HPDE6-E6E7 (cell line): Measurements from ENCODE around the gene LGALS1.

Experiments
- DNase-seq: peaks from one replicate; pipeline ENCODE4 v3.0.0; 2011; ENCODE audit warnings: missing footprints; ENCODE audit errors: extremely low spot score

The LGALS1 gene

DNA sequence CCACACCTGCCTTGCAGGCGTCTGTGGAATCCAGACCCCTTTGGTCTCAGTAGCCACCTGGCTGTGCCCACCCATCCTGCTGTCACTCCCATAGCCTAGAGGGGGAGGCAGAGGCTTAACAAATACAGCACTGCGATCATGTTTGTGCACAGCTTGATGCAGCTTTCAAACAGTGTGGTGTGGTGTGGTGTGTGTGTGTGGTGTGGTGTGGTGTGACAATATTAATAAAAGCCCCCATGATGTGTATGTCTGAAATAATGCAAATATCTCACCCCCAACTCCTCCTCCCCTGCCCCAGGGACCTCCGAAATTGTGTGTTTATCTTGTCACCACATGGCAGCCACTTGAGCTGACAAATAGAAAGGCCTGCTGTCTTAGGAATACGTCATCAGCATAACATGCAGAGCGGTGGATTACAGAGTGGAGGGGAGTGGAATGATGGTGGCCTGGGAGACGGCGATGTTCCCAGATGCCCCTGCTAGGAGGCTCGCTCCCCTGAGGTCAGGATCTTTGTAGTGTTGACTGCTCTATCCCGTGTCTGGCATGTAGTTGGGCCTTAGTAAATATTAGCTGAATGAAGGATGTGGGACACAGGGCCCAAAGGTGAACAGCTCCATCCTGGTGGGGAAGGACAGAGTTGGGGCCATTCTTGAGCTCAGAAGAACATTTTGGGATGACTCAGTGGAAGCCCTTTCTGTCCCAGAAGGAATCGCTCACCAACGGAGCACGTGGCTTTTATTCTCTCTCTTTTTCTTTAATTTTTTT lies 14.1 kb upstream of the LGALS1 start:
- DNase-seq, result no peak

DNA sequence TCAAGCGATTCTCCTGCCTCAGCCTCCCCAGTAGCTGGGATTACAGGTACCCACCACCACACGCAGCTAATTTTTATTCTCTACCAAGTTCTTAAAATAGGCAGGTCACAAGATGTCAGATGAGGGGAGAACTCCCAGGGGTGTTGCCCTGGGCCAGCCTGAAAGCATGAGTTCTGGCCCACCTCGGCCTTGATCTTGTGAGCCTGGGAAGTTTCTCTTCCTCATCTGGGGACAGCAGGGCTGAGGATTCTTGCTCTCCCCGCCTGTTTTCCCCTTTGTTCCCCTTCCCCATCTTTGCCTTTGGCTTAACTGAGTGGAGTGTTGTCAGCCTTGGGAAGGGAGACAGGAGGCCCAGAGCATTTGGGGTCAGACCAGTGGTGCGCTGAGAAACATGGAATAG lies 13.4 kb upstream of the LGALS1 start:
- DNase-seq, result no peak

DNA sequence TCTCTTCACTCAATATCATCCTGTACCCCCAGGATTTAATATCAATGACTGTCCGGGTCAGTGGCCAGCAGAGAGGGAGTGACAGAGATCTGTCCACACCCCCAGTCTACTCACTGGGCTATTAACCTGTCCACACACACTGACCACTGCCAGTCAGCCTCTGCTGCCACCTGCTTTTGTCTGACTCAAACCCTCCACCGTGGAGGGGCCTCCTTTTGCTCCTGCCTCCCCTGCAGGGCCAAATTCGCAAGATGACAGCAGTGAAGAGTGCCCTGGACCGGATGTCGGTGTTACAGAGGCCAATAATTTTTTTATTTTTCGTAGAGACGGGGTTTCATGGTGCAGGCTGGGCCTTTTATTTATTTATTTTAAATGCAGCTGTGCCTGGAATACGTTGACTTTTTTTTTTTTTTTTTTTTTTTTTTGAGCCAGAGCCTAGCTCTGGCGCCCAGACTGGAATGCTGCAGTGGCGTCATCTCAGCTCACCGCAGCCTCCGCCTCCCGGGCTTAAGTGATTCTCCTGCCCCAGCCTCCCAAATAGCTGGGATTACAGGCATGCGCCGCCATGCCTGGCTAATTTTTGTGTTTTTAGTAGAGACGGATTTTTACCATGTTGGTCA lies 11.8 kb upstream of the LGALS1 start:
- no peak for DNase-seq

DNA sequence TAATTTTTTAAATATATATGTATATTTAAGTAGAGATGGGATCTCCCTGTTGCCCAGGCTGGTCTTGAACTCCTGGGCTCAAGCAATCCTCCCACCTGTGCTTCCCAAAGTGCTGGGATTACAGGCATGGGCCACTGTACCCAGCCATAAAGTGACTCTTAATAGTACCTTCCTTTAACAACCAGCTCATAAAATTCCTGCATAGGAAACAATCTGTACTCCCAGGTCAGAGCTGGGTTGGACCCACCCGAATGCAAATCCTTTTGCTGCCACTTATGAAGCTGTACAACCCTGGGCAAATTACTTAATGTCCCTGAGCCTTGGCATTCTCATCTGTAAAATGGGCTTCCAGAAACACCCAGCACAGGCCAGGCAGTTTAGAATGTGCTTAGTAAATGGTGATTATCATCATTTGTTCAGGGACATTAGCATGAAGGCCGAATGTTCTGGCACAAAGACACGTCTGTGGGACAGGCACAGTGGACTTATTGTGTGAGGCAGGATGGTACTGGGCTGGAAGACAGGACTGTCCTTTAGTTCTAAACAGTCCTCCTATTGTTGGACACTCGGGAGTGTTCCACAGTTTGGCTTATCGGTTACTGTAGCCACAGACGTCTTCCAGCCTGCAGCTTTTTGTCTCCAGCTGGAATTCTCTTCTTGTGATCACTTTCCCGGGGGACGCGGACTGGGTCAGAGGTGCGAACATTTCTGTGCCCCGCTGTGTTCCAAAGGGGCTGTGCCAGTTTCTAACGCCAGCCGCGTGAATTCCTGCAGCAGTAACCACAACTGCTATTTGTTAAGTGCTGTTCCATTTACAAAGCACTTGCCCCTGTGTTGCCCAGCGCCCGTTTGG lies 11.0 kb upstream of the LGALS1 start:
- DNase-seq, result no peak

DNA sequence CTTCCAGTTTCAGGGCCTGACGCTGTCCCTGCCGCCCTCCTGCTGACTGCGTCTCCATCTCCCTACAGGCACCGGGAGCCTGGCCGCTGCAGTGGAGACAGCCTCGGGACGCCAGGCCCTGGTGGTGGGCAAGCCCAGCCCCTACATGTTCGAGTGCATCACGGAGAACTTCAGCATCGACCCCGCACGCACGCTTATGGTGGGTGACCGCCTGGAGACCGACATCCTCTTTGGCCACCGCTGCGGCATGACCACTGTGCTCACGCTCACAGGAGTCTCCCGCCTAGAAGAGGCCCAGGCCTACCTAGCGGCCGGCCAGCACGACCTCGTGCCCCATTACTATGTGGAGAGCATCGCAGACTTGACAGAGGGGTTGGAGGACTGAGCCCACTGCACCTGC lies 9.9 kb upstream of the LGALS1 start:
- no peak for DNase-seq

DNA sequence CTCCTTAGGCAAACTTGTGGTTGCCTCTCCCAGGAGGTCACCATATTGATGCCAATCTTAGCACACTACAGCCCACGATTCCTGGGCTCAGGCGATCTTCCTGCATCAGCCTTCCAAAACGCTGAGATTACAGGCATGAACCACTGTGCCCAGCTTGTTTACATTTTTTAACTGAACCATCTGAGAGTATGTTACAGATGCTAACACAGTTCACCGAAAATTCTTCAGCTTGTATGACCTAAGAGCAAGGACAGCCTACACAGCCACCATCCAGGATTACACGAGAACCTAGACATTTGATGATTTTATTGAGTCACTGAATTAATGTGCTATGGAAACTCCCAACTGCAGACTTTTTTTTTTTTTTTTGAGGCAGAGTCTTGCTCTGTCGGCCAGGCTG lies 5.8 kb upstream of the LGALS1 start:
- DNase-seq, result no peak

DNA sequence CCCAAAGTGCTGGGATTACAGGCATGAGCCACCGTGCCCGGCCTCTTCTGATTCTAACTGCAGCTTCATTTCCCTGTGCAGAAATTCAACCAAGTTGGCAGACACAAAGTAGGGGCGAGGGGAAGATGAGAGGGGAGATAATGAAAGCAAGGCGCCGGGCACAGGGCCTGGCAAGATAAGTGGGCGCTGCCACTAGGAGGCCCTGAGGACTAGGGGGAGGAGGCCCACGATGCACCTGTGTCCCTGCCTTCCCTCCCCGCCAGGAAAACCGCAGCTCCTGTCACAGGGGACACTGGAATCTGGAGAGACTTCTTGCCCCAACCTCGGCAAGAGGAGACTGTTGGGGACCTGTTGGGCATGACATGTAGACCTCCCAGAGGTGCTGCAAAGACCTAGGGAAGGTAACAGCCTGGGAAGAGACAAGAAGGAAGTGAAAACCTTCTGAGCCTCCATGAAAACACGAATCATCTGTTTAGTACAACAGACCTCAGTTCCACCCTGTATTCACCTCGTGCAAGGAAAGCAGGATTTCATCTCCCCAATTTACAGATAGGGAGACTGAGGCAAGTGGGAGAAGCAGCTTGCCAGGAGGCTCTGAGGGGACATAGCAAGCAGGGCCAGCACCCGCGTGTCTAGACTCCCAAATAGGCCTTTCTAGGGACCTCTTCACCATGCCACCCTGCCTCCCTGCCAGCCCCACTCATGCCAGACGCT lies 3.1 kb upstream of the LGALS1 start:
- DNase-seq, result no peak

DNA sequence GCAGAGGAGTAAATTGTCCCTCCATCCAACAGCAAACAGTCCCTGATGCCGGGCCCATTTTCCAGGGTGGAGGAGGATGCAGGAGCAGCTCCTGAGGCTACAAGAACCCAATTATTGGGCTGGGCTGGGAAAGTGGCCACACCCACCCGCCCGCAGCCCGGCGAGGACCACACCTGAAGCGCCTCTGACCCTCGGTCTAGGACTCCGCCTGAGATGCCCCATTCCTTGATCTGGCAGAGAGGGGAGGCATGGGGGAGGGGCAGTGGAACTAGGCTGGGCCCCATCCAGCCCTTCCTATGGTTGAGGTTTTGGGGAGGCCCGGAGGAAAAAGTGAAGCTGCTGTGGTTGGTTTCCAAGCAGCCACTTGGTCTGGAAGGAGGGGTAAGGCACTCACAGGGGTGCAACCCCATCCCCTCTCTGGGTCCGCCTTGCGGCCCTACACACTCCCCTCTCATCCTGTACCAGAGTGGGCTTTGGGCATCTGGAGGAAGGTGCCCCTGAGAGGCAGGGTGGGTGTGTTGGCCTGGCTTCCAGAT lies 2.4 kb upstream of the LGALS1 start:
- DNase-seq, result no peak

DNA sequence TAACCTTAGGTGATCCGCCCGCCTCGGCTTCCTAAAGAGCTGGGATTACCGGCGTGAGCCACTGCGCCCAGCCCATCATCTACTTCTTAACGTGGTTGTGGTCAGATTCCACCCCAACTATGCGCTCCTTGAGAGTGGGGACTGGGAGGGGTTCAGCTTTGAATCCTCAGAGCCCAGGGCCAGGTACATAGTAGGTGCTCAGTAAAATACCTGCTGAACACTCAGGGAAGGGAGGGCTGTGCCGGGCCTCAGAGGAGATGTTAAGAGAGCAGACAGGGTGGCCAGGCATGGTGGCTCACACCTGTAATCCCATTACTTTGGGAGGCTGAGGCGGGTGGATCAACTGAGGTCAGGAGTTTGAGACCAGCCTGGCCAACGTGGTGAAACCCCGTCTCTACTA lies 1.2 kb upstream of the LGALS1 start:
- no peak for DNase-seq

DNA sequence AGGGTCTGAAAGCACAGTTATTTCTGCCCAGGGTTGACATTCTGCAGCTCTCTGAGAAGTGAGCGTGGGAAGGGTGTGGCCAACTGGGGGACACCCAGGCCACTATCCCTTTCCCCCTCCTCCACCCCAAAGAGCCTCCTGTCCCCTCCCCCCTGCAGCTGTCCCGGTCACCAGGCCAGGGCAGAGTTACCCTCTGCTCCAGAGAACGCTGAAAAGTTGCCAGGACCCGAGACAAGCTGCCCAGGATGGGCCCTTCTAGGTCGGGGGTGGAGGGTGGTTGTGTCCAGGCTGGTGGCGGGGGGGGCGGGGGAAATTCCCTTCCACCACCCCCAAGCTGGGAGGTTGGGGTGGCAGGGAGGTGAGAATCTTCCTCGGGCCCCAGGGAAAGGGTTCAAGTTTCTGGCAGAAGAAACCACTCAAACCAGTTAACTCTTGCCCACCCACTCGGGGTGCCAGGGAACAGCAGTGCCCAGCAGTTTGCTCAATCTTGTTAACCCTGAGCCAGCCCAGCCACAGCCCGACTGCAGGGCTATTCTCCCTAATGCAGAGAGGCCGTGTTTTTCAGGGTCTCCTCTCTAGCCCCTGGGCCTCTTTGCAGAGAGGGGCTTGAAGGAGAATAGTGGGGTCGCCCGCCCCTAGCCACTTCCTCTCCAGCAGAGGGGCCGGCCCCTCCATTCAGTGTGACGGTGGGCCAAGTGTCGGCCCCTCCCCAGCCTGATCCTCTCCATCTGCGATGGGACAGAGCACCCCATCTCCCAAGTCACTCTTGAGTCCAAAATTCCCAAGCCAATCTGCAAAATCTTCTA lies 697 bp downstream of the LGALS1 start:
- no peak for DNase-seq

DNA sequence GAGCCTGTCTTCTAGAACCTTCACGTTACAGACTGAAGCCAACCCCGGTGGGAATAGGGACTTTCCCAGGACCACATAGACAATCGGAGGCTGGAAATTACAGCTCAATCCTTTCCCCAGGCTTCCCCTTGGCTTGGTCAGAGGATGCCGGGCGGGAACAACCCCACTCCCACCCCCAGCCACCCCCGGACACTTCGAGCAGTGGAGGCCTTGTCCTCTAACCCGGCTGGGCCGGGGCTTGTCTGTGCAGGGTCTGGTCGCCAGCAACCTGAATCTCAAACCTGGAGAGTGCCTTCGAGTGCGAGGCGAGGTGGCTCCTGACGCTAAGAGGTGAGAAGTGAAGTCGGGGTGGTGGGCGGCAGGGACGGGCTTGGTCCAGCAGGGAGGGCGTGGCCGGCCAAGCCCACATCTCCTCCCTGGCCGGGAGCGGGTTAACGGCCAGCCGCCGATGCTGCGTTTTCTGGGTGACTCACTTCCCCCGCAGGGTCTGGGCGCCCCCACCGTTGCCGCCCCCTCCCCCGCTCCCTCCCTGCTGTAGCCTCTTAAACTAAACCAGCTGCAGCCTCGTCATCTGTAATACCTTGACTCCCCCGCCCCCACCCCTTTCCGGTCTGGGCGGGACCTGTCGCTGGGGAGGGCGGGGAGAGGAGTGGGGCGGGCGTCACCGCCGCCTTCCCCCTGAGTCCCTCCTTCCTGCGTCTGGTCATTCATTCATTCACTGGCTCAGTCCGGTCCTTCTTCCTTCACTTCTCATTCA lies 1.5 kb downstream of the LGALS1 start:
- DNase-seq, result peak; percentile 49

DNA sequence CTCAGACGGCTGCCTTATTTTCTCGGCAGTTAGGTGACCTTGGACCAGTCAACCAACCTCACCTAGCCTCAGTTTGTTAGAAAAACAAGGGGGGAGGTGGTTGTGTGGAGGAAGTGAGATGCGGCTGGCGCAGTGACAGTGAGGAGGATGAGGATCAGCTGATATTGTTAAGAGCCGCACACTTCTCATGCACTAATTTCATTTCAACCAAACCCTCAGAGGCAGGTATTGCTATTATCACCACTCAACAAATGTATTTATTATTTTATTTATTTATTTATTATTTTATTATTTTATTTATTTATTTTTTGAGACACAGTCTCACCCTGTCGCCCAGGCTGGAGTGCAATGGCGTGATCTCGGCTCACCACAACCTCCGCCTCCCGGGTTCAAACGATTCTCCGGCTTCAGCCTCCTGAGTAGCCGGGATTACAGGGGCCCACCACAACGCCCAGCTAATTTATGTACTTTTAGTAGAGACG lies 2.1 kb downstream of the LGALS1 start:
- no peak for DNase-seq

DNA sequence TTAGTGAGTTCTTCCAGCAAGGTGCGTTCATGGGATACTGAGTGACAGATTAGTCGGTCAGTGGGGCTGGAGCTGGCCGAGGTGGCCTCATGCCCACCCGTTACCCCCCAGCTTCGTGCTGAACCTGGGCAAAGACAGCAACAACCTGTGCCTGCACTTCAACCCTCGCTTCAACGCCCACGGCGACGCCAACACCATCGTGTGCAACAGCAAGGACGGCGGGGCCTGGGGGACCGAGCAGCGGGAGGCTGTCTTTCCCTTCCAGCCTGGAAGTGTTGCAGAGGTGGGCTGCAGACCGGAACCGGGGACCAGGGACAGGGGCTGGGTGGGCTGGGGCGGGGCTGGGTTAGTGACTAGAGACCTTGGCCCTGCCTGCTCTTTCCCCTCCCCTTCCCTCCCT lies 2.9 kb downstream of the LGALS1 start:
- no peak for DNase-seq

DNA sequence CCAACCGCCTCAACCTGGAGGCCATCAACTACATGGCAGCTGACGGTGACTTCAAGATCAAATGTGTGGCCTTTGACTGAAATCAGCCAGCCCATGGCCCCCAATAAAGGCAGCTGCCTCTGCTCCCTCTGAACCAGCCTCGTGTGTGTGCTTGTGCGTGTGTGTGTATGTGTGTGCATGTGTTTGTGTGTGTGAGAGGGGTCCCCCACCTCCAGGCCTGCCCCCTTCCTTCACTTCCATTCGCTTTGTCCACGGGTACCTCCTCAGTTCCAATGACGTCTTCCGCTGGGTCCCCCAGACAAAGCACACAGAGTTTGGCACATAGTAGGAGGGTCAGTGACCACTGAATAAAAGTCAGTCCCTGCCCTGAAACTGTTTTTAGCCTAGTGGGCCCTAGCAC lies 4.2 kb downstream of the LGALS1 start:
- no peak for DNase-seq

DNA sequence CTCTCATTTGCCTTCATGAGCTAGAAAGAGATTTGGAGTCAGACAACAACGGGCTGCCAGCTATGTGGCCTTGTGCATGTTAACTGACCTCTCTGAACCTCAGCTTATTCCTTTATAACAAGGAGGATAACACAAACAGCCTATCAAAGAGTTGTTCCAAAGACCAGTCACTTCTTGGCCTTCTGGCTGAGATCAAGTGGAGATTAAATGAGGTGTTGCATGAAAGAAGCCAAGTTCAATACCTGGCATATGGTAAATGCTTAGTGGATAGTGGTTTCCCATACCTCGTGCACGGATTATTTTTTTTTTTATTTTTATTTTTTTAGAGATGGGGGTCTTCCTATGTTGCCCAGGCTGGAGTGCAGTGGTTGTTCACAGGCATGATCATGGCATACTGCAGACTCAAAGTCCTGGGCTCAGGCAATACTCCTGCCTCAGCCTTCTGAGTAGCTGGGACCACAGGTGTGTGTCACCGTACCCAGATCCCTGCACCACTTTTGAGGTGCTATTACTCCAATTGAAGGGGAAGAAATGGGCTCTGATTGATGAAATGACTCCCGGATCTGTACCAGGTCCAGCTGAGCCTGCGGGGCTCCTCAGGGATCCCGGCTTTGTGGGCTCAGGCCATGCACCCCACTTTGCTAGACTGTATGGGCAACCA lies 4.9 kb downstream of the LGALS1 start:
- DNase-seq, result no peak

DNA sequence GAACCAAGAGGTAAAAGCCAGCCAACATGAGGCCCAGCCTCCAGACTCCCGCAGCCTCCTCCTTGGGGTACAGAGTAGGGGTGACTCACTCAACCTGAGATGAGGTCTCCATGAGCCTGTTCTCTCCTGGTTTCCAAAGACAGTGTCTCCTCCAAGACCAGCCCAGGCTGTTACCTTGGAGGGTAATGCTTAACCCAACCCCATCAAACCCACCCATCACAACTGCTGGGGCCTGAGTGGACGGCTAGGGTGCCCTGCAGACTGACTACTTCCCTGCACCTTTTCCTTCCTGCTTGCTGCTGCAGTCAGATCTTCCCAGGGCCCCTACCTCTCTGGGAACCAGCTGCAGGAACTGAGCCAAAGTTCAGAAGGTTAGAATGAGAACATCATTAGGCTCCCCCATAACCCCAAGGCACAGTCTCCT lies 5.6 kb downstream of the LGALS1 start:
- DNase-seq, result no peak

DNA sequence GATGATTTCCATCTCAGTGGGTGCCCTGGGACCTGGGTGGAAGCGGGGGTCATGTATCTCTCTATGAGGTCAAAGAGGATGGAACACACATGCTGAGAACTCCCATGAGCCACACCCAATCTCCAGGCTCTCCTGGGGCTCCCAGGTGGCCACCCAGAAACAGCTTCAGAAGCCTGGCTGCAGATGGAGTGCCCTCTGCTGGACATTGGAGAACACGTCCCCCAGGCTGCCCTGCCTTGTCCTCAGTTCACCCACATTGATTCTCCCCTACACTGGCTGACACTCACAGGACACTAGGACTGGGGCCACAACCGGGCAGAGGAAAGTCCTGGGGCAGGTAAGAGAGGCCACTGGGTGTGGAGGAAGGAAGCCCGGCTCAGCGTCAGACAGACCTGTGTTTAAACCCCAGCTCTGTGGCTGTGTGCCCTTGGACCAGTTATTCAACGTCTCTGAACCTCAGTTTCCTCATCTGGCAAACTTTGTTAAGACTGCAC lies 6.2 kb downstream of the LGALS1 start:
- DNase-seq, result no peak

DNA sequence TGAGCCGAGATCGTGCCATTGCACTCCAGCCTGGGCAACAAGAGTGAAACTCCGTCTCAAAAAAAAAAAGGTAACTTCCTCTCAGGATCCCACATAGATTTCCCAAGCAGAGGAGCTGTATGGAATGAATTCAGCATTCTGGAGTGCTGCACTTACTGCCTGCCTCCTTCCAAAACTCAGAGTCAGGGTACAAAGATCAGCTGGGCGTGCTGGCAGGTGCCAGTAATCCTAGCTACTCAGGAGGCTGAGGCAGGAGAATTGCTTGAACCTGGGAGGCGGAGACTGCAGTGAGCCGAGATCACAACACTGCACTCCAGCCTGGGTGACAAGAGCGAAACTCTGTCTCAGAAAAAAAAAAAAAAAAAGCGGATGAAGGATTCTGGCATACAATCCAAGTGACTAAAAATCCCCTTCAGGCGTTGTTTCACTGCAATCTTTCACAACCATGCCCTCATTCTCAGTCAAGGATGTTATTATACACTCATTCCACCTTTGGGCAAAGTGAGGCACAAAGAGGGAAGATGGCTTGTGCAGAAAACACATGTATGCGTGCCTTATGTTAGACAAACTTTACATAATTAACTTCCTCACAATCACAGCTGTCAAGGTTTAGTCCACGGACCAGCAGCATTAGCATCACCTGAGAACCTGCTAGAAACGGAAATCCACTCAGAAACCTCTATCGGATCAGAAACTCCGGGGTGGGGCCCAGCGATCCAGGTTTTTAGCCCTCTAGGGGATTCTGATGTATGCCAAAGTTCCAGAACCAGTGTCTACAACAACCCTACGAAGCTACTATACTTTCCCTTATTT lies 9.6 kb downstream of the LGALS1 start:
- DNase-seq, result no peak
